Measurements from ENCODE around the gene POLR1A. TPM values are rescaled to one million over a fixed set of nuclear protein-coding genes. Genes with fewer than 3 reads are reported as not detected.

The POLR1A gene
- total RNA-seq, 2 donors from 2014 or later = 19.0 to 38.2 TPM

- H3K4me3 ChIP-seq = no peak overlapping the region
These were observed 115.6 kb downstream of the POLR1A start for GRCh38 chr2:85990084-85990483.

GRCh38 chr2:85989288-85989865 lies 116.3 kb downstream of the POLR1A start:
- Histone ChIP-seq H3K27ac (no peak overlapping the region), H3K4me3 (no peak overlapping the region), H3K9me3 (no peaks in the 10 kb centered on the region), H3K27me3 (replicated peaks; ENCODE audit: insufficient read depth) (no peaks in the 10 kb centered on the region), H3K36me3 (no peaks in the 10 kb centered on the region), H3K4me1 (ENCODE audit: control insufficient read depth in 1 of 2, low read depth in 2 of 2) (peaks cover 5 to 9% of the 10 kb centered on the region in 2 donors)
- no peak for TF ChIP-seq CTCF (IDR thresholded peaks at IDR 0.05)
- DNase-seq (ENCODE audit: low spot score) = no peak
- no peak for ATAC-seq (ENCODE audit: insufficient number of reproducible peaks, low FRiP score, low read depth)

More at GRCh38 chr2:85990084-85990483, 115.6 kb downstream of the POLR1A start:
- DNase-seq (ENCODE audit: low spot score) (no peak), ATAC-seq (ENCODE audit: insufficient number of reproducible peaks, low FRiP score, low read depth) (no peak)
- Histone ChIP-seq H3K4me1 (ENCODE audit: control insufficient read depth in 1 of 2, low read depth in 2 of 2) (peaks cover 7 to 12% of the 10 kb centered on the region in 2 donors), H3K9me3 (no peaks in the 10 kb centered on the region), H3K27ac (no peak overlapping the region), H3K27me3 (replicated peaks; ENCODE audit: insufficient read depth) (no peaks in the 10 kb centered on the region), H3K36me3 (no peaks in the 10 kb centered on the region)
- no peak for TF ChIP-seq CTCF (IDR thresholded peaks at IDR 0.05)

- H3K27ac ChIP-seq = no peak overlapping the region
- DNase-seq (ENCODE audit: low spot score) = no peak
- TF ChIP-seq CTCF (IDR thresholded peaks at IDR 0.05) = no peak
These were observed 116.8 kb downstream of the POLR1A start for GRCh38 chr2:85988914-85989270.

GRCh38 chr2:85988175-85988913 lies 117.3 kb downstream of the POLR1A start:
- TF ChIP-seq CTCF (IDR thresholded peaks at IDR 0.05) = no peak

More at GRCh38 chr2:85988914-85989270, 116.8 kb downstream of the POLR1A start:
- Histone ChIP-seq H3K36me3 (no peaks in the 10 kb centered on the region), H3K27me3 (replicated peaks; ENCODE audit: insufficient read depth) (no peaks in the 10 kb centered on the region), H3K4me3 (no peak overlapping the region), H3K9me3 (no peaks in the 10 kb centered on the region), H3K4me1 (ENCODE audit: control insufficient read depth in 1 of 2, low read depth in 2 of 2) (peaks cover under 1 to 4% of the 10 kb centered on the region in 2 donors)
- no peak for ATAC-seq (ENCODE audit: insufficient number of reproducible peaks, low FRiP score, low read depth)

GRCh38 chr2:85987266-85988174 lies 118.2 kb downstream of the POLR1A start:
- ATAC-seq (ENCODE audit: insufficient number of reproducible peaks, low FRiP score, low read depth) (no peak), DNase-seq (ENCODE audit: low spot score) (no peak)
- TF ChIP-seq CTCF (IDR thresholded peaks at IDR 0.05) = no peak
- Histone ChIP-seq H3K9me3 (no peaks in the 10 kb centered on the region), H3K36me3 (no peaks in the 10 kb centered on the region), H3K27ac (no peak overlapping the region), H3K27me3 (replicated peaks; ENCODE audit: insufficient read depth) (no peaks in the 10 kb centered on the region), H3K4me1 (ENCODE audit: control insufficient read depth in 1 of 2, low read depth in 2 of 2) (no peaks in the 10 kb centered on the region), H3K4me3 (no peak overlapping the region)

More at GRCh38 chr2:85988175-85988913, 117.3 kb downstream of the POLR1A start:
- Histone ChIP-seq H3K4me3 (no peak overlapping the region), H3K4me1 (ENCODE audit: control insufficient read depth in 1 of 2, low read depth in 2 of 2) (no peaks in the 10 kb centered on the region), H3K36me3 (no peaks in the 10 kb centered on the region), H3K9me3 (no peaks in the 10 kb centered on the region), H3K27ac (no peak overlapping the region), H3K27me3 (replicated peaks; ENCODE audit: insufficient read depth) (no peaks in the 10 kb centered on the region)
- ATAC-seq (ENCODE audit: insufficient number of reproducible peaks, low FRiP score, low read depth) (no peak), DNase-seq (ENCODE audit: low spot score) (no peak)
